ENCODE measurements around the gene ITGAL.

ITGAL gene

DNA sequence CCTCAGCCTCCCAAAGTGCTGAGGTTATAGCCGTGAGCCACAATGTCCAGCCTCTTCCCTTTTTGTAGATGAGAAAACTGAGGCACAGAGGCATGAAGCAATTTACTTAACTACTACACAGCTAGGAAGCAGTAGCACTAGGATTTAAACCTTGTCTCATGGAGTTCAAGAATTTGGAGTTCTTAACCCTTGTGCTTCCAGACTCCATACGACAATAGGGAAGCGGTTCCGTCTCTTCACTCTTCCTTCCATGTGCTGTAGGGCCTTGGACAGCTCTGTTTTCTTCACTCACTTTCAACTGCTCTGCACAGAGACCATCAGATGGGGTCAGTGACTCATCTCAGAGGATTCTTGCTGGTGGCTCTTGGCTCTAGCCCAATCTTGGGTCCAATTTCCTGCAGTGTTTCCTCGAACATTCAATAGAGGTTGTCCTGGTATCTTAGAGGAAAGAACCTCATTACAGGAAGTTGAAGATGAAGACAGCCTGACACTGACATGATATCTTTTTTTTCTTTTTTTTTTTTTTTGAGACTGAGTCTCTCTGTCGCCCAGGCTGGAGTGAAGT, 19.3 kb downstream of the ITGAL start:
- peak; percentile 77 for DNase-seq (ENCODE audit: low read depth)
- TF ChIP-seq, protein P1, sequence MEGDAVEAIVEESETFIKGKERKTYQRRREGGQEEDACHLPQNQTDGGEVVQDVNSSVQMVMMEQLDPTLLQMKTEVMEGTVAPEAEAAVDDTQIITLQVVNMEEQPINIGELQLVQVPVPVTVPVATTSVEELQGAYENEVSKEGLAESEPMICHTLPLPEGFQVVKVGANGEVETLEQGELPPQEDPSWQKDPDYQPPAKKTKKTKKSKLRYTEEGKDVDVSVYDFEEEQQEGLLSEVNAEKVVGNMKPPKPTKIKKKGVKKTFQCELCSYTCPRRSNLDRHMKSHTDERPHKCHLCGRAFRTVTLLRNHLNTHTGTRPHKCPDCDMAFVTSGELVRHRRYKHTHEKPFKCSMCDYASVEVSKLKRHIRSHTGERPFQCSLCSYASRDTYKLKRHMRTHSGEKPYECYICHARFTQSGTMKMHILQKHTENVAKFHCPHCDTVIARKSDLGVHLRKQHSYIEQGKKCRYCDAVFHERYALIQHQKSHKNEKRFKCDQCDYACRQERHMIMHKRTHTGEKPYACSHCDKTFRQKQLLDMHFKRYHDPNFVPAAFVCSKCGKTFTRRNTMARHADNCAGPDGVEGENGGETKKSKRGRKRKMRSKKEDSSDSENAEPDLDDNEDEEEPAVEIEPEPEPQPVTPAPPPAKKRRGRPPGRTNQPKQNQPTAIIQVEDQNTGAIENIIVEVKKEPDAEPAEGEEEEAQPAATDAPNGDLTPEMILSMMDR (conservative IDR thresholded peaks at IDR 0.05; ENCODE audit: low read length) = no peak
- no peak overlapping the region for H3K4me3 ChIP-seq (ENCODE audit: low read length)

DNA sequence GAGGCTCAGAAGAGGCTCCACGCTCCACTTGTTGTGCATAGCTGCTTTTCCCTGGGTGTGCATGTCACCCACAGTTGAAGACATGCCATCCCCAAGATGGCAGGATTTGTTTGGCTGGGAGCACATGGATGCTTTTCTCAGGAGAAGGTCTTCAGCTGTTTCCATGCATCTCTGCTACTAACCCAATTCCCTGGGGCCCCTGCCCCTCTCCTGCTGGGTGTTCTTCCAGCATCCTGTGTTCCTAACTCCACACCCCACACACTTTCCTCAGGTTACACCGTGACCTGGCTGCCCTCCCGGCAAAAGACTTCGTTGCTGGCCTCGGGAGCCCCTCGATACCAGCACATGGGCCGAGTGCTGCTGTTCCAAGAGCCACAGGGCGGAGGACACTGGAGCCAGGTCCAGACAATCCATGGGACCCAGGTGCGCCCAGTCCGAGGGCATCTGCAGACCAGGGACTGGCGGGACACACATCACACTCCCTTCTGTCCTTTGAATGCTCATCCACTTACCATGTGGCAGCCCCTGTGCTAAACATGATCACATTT, 21.5 kb downstream of the ITGAL start:
- TF ChIP-seq, protein P1 (conservative IDR thresholded peaks at IDR 0.05; ENCODE audit: low read length) = no peak
- no peak for DNase-seq (ENCODE audit: low read depth)
- H3K4me3 ChIP-seq (ENCODE audit: low read length) = no peak overlapping the region

DNA sequence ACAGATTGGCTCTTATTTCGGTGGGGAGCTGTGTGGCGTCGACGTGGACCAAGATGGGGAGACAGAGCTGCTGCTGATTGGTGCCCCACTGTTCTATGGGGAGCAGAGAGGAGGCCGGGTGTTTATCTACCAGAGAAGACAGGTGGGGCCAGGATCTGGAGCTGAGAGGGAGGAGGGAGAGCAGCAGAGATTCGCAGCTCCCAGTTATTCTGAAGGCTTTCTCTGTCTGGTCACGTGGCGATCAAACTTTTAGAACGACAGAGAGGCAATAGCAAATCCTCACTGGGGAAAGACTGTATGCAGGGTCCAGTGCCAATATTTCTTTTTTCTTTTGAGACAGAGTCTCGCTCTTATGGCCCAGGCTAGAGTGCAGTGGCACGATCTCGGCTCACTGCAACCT, 22.2 kb downstream of the ITGAL start:
- TF ChIP-seq, protein P1 (conservative IDR thresholded peaks at IDR 0.05; ENCODE audit: low read length) = no peak
- no peak overlapping the region for H3K4me3 ChIP-seq (ENCODE audit: low read length)
- DNase-seq (ENCODE audit: low read depth) = no peak

DNA sequence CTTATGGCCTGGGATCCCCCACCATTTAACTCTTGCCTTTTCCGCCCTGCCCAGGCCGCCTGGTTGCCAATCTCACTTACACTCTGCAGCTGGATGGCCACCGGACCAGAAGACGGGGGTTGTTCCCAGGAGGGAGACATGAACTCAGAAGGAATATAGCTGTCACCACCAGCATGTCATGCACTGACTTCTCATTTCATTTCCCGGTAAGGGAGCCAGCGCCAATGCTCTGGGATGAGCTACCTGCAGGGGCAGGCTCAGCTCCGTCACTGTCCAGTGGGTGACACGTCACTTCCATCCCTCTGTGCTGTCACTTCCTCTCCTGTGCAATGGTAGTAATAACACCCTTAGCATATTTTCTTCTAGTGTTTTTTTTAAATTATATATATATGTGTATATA, 26.7 kb downstream of the ITGAL start:
- DNase-seq (ENCODE audit: low read depth) = no peak
- H3K4me3 ChIP-seq (ENCODE audit: low read length) = no peak overlapping the region
- TF ChIP-seq, protein P1 (conservative IDR thresholded peaks at IDR 0.05; ENCODE audit: low read length) = no peak

DNA sequence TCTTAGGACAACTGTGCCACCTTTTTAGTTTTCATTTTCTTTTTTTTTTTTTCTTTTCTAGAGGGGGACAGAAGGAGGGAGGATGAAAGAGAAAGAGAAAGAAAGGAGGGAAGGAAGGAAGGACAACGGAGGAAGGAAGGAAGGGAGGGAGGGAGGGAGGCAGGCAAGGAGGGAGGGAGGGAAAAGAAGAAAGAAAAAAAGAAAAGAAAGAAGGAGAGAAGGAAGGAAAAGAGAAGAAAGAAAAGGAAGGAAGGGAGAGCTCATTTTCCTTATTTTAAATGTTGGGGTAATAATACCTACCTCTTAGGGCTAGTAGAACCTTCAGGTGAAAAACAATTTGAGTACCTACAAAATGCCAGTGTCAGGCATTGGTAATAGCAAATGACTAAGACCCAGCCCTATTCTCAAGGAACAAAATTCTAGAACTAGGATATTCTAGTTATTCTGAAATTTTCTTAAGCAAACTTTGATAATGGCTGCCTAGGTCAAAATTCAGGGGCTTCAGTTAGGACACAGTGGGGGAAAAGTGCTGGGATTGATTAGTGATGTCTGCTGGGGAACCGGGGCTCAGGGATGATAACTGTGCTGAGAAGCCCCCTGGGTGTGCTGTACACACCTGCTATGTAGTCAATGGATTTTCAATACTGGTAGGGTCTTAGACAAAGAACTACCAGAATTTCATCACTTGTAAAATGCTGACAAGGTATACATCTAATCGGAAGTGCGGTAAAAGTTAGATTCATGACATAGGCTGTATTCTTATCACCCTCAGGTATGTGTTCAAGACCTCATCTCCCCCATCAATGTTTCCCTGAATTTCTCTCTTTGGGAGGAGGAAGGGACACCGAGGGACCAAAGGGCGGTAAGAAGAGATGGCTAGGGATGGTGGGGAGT, 31.1 kb downstream of the ITGAL start:
- TF ChIP-seq, protein P1 (conservative IDR thresholded peaks at IDR 0.05; ENCODE audit: low read length) = no peak
- no peak overlapping the region for H3K4me3 ChIP-seq (ENCODE audit: low read length)

DNA sequence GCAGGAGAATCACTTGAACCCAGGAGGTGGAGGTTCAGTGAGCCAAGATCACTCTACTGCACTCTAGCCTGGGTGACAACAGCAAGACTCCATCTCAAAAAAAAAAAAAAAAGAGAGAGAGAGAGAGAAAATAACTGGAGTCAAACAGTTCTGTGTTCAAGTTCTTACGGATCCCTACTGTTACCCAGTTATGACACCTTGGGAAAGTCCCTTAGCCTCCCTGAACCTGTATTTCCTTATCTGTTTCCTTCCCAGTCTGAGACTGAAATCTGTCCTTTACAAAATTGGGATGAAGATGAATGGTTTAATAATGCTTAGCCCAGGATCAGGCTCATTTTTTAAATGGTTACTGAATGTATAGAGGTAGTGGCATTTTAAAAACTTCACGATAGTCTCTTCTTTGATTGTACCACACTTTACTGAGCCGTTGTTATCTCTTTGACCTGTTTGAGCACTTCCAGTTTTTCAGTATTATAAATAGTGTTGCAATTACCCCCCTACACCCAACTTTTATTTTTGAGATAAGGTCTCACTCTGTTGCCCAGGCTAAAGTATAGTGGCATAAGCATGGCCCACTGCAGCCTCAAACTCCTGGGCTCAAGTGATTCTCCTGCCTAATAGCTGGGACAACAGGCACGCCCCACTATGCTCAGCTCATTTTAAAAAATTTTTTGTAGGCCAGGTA, 36.7 kb downstream of the ITGAL start:
- DNase-seq (ENCODE audit: low read depth) = no peak
- TF ChIP-seq, protein P1 (conservative IDR thresholded peaks at IDR 0.05; ENCODE audit: low read length) = no peak
- H3K4me3 ChIP-seq (ENCODE audit: low read length) = no peak overlapping the region

More for the DNA sequence above, 31.1 kb downstream of the ITGAL start:
- DNase-seq (ENCODE audit: low read depth) = no peak
